ENCODE data around the gene ATP6AP2. TPM values are rescaled to one million over a fixed set of nuclear protein-coding genes. Genes with fewer than 3 reads are reported as not detected.

The ATP6AP2 gene
- polyA plus RNA-seq, 1 of the 3 experiments (the other 2 are of a cell fraction): 160 TPM

DNA sequence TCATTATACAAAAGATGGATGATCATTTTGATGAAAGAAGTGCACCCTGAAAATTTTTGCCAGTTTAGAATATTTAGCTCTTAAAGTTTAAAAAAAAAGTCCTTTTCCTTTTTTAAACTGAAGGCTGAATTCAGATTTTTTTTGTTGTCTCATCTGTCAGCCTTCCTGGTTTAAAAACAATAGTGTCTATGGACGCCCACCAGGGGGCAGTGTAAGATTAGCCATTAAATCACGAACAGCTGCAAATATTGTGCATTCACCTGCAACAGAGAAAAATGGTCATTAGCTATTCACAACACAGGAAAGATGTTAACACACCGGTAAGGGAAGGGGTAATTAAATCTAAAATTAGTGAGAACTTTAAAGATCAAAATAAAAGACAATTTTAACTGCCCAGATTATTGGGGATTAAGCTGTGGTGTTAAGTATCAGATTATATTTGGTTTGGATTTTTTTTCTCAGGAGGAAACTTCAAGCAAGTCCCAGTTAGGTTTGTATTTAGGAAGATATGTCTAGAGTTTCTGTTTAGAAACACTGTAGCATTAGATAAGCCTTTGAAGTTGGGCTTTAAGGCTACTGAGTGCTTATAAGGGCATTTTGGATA lies 71.0 kb downstream of the ATP6AP2 start:
- POLR2A ChIA-PET: interaction anchor here (0.5 kb wide), 1 partner anchor 142 kb away, joined by 3 read pairs; no protein-coding TSS in a partner anchor
- H3K9me3 ChIP-seq: no peaks in the 10 kb centered on the region
- under 1% methylated on average over 3 of the region's 3 CpGs for whole genome bisulfite sequencing (ENCODE audit: low lambda C conversion rate)
- TF ChIP-seq GABPA (IDR thresholded peaks at IDR 0.05; ENCODE audit: low read depth) (no peak), TAF1 (IDR thresholded peaks at IDR 0.05; ENCODE audit: borderline replicate concordance, low read depth, low read length) (no peak), POLR2AphosphoS5 (IDR thresholded peaks at IDR 0.05; ENCODE audit: low read depth, low read length) (no peak), SMC3 (IDR thresholded peaks at IDR 0.05; ENCODE audit: low read depth, low read length) (peak; percentile 78), USF2 (IDR thresholded peaks at IDR 0.05; ENCODE audit: borderline replicate concordance, low read depth, low read length) (no peak), CHD2 (IDR thresholded peaks at IDR 0.05; ENCODE audit: low read length, partially characterized antibody) (peak; percentile 24), CTCF (IDR thresholded peaks at IDR 0.05) (peak; percentile 90), RAD21 (IDR thresholded peaks at IDR 0.05; ENCODE audit: low read length) (peak; percentile 92), MEF2A (IDR thresholded peaks at IDR 0.05; ENCODE audit: borderline replicate concordance, low read depth) (no peak), MXI1 (IDR thresholded peaks at IDR 0.05; ENCODE audit: low read depth, low read length) (no peak), FOXM1 (IDR thresholded peaks at IDR 0.05; ENCODE audit: low read depth) (no peak)
- TF ChIP-seq, protein P1, sequence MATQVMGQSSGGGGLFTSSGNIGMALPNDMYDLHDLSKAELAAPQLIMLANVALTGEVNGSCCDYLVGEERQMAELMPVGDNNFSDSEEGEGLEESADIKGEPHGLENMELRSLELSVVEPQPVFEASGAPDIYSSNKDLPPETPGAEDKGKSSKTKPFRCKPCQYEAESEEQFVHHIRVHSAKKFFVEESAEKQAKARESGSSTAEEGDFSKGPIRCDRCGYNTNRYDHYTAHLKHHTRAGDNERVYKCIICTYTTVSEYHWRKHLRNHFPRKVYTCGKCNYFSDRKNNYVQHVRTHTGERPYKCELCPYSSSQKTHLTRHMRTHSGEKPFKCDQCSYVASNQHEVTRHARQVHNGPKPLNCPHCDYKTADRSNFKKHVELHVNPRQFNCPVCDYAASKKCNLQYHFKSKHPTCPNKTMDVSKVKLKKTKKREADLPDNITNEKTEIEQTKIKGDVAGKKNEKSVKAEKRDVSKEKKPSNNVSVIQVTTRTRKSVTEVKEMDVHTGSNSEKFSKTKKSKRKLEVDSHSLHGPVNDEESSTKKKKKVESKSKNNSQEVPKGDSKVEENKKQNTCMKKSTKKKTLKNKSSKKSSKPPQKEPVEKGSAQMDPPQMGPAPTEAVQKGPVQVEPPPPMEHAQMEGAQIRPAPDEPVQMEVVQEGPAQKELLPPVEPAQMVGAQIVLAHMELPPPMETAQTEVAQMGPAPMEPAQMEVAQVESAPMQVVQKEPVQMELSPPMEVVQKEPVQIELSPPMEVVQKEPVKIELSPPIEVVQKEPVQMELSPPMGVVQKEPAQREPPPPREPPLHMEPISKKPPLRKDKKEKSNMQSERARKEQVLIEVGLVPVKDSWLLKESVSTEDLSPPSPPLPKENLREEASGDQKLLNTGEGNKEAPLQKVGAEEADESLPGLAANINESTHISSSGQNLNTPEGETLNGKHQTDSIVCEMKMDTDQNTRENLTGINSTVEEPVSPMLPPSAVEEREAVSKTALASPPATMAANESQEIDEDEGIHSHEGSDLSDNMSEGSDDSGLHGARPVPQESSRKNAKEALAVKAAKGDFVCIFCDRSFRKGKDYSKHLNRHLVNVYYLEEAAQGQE (IDR thresholded peaks at IDR 0.05; ENCODE audit: low read depth, low read length): no peak
- TF ChIP-seq, protein P2, sequence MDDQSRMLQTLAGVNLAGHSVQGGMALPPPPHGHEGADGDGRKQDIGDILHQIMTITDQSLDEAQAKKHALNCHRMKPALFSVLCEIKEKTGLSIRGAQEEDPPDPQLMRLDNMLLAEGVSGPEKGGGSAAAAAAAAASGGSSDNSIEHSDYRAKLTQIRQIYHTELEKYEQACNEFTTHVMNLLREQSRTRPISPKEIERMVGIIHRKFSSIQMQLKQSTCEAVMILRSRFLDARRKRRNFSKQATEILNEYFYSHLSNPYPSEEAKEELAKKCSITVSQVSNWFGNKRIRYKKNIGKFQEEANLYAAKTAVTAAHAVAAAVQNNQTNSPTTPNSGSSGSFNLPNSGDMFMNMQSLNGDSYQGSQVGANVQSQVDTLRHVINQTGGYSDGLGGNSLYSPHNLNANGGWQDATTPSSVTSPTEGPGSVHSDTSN (IDR thresholded peaks at IDR 0.05): no peak
- TF ChIP-seq, protein P3, sequence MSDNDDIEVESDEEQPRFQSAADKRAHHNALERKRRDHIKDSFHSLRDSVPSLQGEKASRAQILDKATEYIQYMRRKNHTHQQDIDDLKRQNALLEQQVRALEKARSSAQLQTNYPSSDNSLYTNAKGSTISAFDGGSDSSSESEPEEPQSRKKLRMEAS (IDR thresholded peaks at IDR 0.05; ENCODE audit: low read depth): no peak
- H3F3A ChIP-seq (replicated peaks; ENCODE audit: insufficient read depth): peaks cover 20% of the 10 kb centered on the region
- no peak overlapping the region for H3K4me2 ChIP-seq
- CTCF ChIA-PET: interaction anchor here (0.6 to 5.0 kb wide), 55 partner anchors 9 to 1115 kb away, joined by 3 to 56 read pairs (median 4); no protein-coding TSS in a partner anchor
- H4K20me1 ChIP-seq (ENCODE audit: insufficient read depth): no peaks in the 10 kb centered on the region
- H3K27me3 ChIP-seq (ENCODE audit: insufficient read depth): no peaks in the 10 kb centered on the region
- peaks cover 3 to 4% of the 10 kb centered on the region in 2 experiments; a peak in 2 of 4 replicates for H3K4me1 ChIP-seq (ENCODE audit: control insufficient read depth in 1 of 2, insufficient read depth in 2 of 2, low read depth in 1 of 2, low read length in 1 of 2)
- DNase-seq: peak; percentile 48
- H3K79me2 ChIP-seq (ENCODE audit: insufficient read depth): peaks cover 6% of the 10 kb centered on the region
- no peak overlapping the region for H3K4me3 ChIP-seq (ENCODE audit: low read depth in 2 of 2, low read length in 1 of 2)
- no peak overlapping the region for H3K9ac ChIP-seq
- no peaks in the 10 kb centered on the region for H3K9me2 ChIP-seq
- no peak overlapping the region for H2AFZ ChIP-seq (ENCODE audit: low read depth)
- H3K27ac ChIP-seq (ENCODE audit: low read depth in 2 of 2, low read length in 1 of 2): no peak overlapping the region
- H3K36me3 ChIP-seq (replicated peaks in 1 of 2; ENCODE audit: control insufficient read depth in 1 of 2, insufficient read depth in 2 of 2, low read length in 1 of 2): peaks cover 29 to 57% of the 10 kb centered on the region in 2 experiments
